H1 (cell line): ENCODE data around the gene TGIF1.

Experiments
- POLR2A ChIP-seq, 2 experiments: IDR thresholded peaks; 1 replicate in 1 of 2; 2 replicates in 1 of 2; pipeline ENCODE4 v1.6.1; 2011; ENCODE audit warnings: low read depth in 2 of 2, low read length in 2 of 2, mild to moderate bottlenecking in 2 of 2; ENCODE audit errors: control extremely low read depth in 1 of 2
- SUZ12 ChIP-seq: fragments of 200-600 bp; sonication (generic); IDR thresholded peaks from 2 replicates; pipeline ENCODE4 v1.6.1; 2012; ENCODE audit warnings: mild to moderate bottlenecking, inconsistent platforms, low read length, moderate library complexity, mixed read lengths
- TF ChIP-seq, protein P1 (sequence below), 3 experiments: IDR thresholded peaks; 1 replicate in 2 of 3; 2 replicates in 1 of 3; pipeline versions ENCODE4 v1.5.1 to v1.6.1; 2011; ENCODE audit warnings: low read length in 3 of 3, mild to moderate bottlenecking in 3 of 3, inconsistent platforms in 2 of 3, low read depth in 1 of 3, moderate library complexity in 1 of 3; ENCODE audit not compliant: insufficient read depth in 1 of 3; ENCODE audit errors: control extremely low read depth in 1 of 3

DNA sequence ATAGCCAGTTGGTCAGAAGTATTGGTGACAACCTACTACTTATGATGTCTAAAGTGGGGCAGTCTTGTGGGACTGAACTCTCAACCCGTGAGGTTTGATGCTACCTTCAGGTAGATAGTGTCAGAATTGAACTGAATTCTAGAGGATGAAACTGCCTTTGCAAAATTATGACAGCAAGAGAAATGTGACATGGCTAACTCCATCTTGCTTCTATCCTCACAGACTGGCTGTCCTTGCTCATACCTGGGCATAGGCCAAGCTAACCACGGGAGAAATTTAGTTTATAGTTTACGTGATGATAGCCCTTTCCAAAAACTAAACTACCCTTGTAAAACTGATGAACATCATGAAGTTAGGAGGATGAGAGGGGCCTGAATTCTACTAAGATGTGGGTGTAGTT, 24.9 kb upstream of the TGIF1 start:
- TF ChIP-seq SUZ12 (no peak), POLR2A (IDR thresholded peaks at IDR 0.05; ENCODE audit: control extremely low read depth in 1 of 2, low read depth in 2 of 2, low read length in 2 of 2) (no peak)
- TF ChIP-seq, protein P1, sequence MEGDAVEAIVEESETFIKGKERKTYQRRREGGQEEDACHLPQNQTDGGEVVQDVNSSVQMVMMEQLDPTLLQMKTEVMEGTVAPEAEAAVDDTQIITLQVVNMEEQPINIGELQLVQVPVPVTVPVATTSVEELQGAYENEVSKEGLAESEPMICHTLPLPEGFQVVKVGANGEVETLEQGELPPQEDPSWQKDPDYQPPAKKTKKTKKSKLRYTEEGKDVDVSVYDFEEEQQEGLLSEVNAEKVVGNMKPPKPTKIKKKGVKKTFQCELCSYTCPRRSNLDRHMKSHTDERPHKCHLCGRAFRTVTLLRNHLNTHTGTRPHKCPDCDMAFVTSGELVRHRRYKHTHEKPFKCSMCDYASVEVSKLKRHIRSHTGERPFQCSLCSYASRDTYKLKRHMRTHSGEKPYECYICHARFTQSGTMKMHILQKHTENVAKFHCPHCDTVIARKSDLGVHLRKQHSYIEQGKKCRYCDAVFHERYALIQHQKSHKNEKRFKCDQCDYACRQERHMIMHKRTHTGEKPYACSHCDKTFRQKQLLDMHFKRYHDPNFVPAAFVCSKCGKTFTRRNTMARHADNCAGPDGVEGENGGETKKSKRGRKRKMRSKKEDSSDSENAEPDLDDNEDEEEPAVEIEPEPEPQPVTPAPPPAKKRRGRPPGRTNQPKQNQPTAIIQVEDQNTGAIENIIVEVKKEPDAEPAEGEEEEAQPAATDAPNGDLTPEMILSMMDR (IDR thresholded peaks at IDR 0.05; ENCODE audit: control extremely low read depth in 1 of 3, insufficient read depth in 1 of 3, low read depth in 1 of 3, low read length in 3 of 3) = no peak
